GM12878 (cell line): ENCODE measurements around the gene COPE. TPM values are rescaled to one million over a fixed set of nuclear protein-coding genes. Genes with fewer than 3 reads are reported as not detected.

Experiments used
- ATF2 ChIP-seq: IDR thresholded peaks from 2 replicates; pipeline ENCODE4 v1.6.1; 2012; ENCODE audit warnings: low read length, inconsistent platforms
- CREM ChIP-seq: IDR thresholded peaks from 2 replicates; pipeline ENCODE4 v1.6.1; 2014; ENCODE audit warnings: antibody characterized with exemption, low read depth
- JUNB ChIP-seq: IDR thresholded peaks from 2 replicates; pipeline ENCODE4 v1.6.1; 2016; ENCODE audit warnings: antibody characterized with exemption, mild to moderate bottlenecking
- PBX3 ChIP-seq: IDR thresholded peaks from 2 replicates; pipeline ENCODE4 v1.6.1; 2011; ENCODE audit warnings: mild to moderate bottlenecking, low read depth, low read length, moderate library complexity; ENCODE audit not compliant: insufficient replicate concordance
- RELB ChIP-seq: fragments of 450-650 bp; IDR thresholded peaks from 2 replicates; pipeline ENCODE4 v1.6.1; 2017; ENCODE audit warnings: low read depth, mild to moderate bottlenecking, moderate library complexity
- SMAD1 ChIP-seq: fragments of 450-650 bp; IDR thresholded peaks from 2 replicates; pipeline ENCODE4 v1.6.1; 2018; ENCODE audit warnings: mild to moderate bottlenecking, low read depth; ENCODE audit not compliant: partially characterized antibody
- TARDBP ChIP-seq: IDR thresholded peaks from 2 replicates; pipeline ENCODE4 v1.6.1; 2016; ENCODE audit warnings: borderline replicate concordance
- WRNIP1 ChIP-seq: IDR thresholded peaks from 2 replicates; pipeline ENCODE4 v1.6.1; 2011; ENCODE audit warnings: low read depth, low read length, improper control_type of control experiment, borderline replicate concordance
- ZBTB4 ChIP-seq: fragments of 450-650 bp; formaldehyde crosslinking; IDR thresholded peaks from 2 replicates; pipeline ENCODE4 v1.4.0; 2022; ENCODE audit warnings: mild to moderate bottlenecking, moderate library complexity
- ZNF687 ChIP-seq: fragments of 450-650 bp; IDR thresholded peaks from 2 replicates; pipeline ENCODE4 v1.6.1; 2017; ENCODE audit warnings: mild to moderate bottlenecking, moderate library complexity
- polyA plus RNA-seq, 11 experiments: library from polyadenylated mRNA; depleted of rRNA in 4 of 11; unstranded in 6 of 11; stranded (reverse) in 5 of 11; fragments of >200 nt; fragmentation: Nextera tagmentation in 4 of 11; fragmentation: Illumina TruSeq in 1 of 11; extraction: Ambion mirVana in 4 of 11; extraction: Trizol in 1 of 11; gene quantifications; 1 replicate in 1 of 11; 2 replicates in 10 of 11; pipeline versions ENCODE4 v1.2.1 to v1.2.3, GENCODE V29; 2011 to 2016; ENCODE audit warnings: inconsistent platforms in 2 of 11, missing spikeins in 2 of 11, low read depth in 1 of 11
- total RNA-seq, 4 experiments: library from RNA; depleted of rRNA in 3 of 4; stranded (reverse); fragments of >200 nt in 3 of 4; fragmentation: Illumina TruSeq in 1 of 4; extraction: Trizol in 1 of 4; gene quantifications; 2 replicates each; pipeline versions ENCODE4 v1.2.1 to v1.2.3, GENCODE V29; 2013 to 2021

Gene COPE
- total and polyA plus RNA-seq, 10 of the 15 experiments (the other 5 are each of a cell fraction or from before 2014, with no cell fraction given): 3.5 to 464 (median 222) TPM

- TF ChIP-seq ZNF687 (no peak), JUNB (no peak), ATF2 (no peak), ZBTB4 (CRISPR knock-in tag) (no peak), CREM (no peak), SMAD1 (no peak), PBX3 (no peak), RELB (no peak), TARDBP (no peak), WRNIP1 (no peak)
These were observed 22.6 kb upstream of the COPE start (continued) for GRCh38 chr19:18941628-18942354.
